Measurements from ENCODE around the gene DCAF4. TPM values are rescaled to one million over a fixed set of nuclear protein-coding genes. Genes with fewer than 3 reads are reported as not detected.

Gene DCAF4
- polyA plus RNA-seq, 1 experiment: 29.2 TPM

- POLR2A ChIA-PET: no interaction called here
- peaks cover 2% of the 10 kb centered on the region; the same call in 1 of the 2 replicates for H3K27me3 ChIP-seq (ENCODE audit: control insufficient read depth, insufficient read depth, low read length)
- no peak for DNase-seq (ENCODE audit: low read depth)
- H3K36me3 ChIP-seq (ENCODE audit: control insufficient read depth, insufficient read depth, low read length): no peaks in the 10 kb centered on the region
- H3K4me3 ChIP-seq (ENCODE audit: low read depth, low read length): no peak overlapping the region
- TF ChIP-seq, protein P1, sequence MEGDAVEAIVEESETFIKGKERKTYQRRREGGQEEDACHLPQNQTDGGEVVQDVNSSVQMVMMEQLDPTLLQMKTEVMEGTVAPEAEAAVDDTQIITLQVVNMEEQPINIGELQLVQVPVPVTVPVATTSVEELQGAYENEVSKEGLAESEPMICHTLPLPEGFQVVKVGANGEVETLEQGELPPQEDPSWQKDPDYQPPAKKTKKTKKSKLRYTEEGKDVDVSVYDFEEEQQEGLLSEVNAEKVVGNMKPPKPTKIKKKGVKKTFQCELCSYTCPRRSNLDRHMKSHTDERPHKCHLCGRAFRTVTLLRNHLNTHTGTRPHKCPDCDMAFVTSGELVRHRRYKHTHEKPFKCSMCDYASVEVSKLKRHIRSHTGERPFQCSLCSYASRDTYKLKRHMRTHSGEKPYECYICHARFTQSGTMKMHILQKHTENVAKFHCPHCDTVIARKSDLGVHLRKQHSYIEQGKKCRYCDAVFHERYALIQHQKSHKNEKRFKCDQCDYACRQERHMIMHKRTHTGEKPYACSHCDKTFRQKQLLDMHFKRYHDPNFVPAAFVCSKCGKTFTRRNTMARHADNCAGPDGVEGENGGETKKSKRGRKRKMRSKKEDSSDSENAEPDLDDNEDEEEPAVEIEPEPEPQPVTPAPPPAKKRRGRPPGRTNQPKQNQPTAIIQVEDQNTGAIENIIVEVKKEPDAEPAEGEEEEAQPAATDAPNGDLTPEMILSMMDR (IDR thresholded peaks at IDR 0.05; ENCODE audit: insufficient read depth, low read depth, low read length): no peak
- CTCF ChIA-PET: interaction anchor here (0.6 to 1.8 kb wide), 6 partner anchors 9 to 404 kb away, joined by 3 to 8 read pairs (median 4); no protein-coding TSS in a partner anchor
Observed at GRCh38 chr14:72917094-72917802, 9.0 kb upstream of the DCAF4 start.

GRCh38 chr14:72920008-72920407 is 6.3 kb upstream of the DCAF4 start:
- TF ChIP-seq, protein P1 (IDR thresholded peaks at IDR 0.05; ENCODE audit: insufficient read depth, low read depth, low read length): no peak
- ChIA-PET POLR2A (no interaction called here), CTCF (interaction anchor here (1.8 kb wide), 1 partner anchor 405 kb away, joined by 5 read pairs; no protein-coding TSS in a partner anchor)
- Histone ChIP-seq H3K27me3 (ENCODE audit: control insufficient read depth, insufficient read depth, low read length) (peaks cover 2% of the 10 kb centered on the region; the same call in 1 of the 2 replicates), H3K4me3 (ENCODE audit: low read depth, low read length) (no peak overlapping the region), H3K36me3 (ENCODE audit: control insufficient read depth, insufficient read depth, low read length) (no peaks in the 10 kb centered on the region)
- no peak for DNase-seq (ENCODE audit: low read depth)

DNA sequence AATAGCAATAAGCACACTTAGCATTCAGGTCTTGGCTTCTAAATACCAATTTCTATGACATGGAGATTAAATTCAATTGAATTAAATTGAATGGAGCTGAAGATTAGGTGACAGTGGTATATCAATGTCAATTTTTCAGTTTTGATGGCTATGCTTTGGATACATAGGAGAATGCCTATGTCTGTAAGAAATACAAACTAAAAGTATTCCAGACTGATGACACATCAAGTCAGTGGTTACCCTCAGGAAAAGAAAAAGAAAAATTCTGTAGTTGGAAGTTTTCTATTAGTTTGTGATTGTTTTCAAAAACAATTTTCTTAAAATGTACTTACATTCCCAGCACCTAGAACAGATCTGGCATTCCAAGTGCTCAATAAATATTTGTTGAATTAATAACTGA is 4.9 kb upstream of the DCAF4 start:
- POLR2A ChIA-PET: no interaction called here
- H3K4me3 ChIP-seq (ENCODE audit: low read depth, low read length): no peak overlapping the region
- DNase-seq (ENCODE audit: low read depth): no peak
- TF ChIP-seq, protein P1 (IDR thresholded peaks at IDR 0.05; ENCODE audit: insufficient read depth, low read depth, low read length): no peak
- CTCF ChIA-PET: interaction anchor here (1.3 to 1.8 kb wide), 2 partner anchors 405 to 406 kb away, joined by 3 to 5 read pairs; no protein-coding TSS in a partner anchor
- peaks cover 2% of the 10 kb centered on the region; the same call in 1 of the 2 replicates for H3K27me3 ChIP-seq (ENCODE audit: control insufficient read depth, insufficient read depth, low read length)
- no peaks in the 10 kb centered on the region for H3K36me3 ChIP-seq (ENCODE audit: control insufficient read depth, insufficient read depth, low read length)

- POLR2A ChIA-PET: no interaction called here
- no peaks in the 10 kb centered on the region for H3K36me3 ChIP-seq (ENCODE audit: control insufficient read depth, insufficient read depth, low read length)
- no peaks in the 10 kb centered on the region for H3K27me3 ChIP-seq (ENCODE audit: control insufficient read depth, insufficient read depth, low read length)
- no peak for DNase-seq (ENCODE audit: low read depth)
- H3K4me3 ChIP-seq (ENCODE audit: low read depth, low read length): no peak overlapping the region
- TF ChIP-seq, protein P1 (IDR thresholded peaks at IDR 0.05; ENCODE audit: insufficient read depth, low read depth, low read length): no peak
- CTCF ChIA-PET: interaction anchor here (4.0 kb wide), 1 partner anchor 410 kb away, joined by 21 read pairs; no protein-coding TSS in a partner anchor
Observed at GRCh38 chr14:72924337-72924736, 1.9 kb upstream of the DCAF4 start.

DNA sequence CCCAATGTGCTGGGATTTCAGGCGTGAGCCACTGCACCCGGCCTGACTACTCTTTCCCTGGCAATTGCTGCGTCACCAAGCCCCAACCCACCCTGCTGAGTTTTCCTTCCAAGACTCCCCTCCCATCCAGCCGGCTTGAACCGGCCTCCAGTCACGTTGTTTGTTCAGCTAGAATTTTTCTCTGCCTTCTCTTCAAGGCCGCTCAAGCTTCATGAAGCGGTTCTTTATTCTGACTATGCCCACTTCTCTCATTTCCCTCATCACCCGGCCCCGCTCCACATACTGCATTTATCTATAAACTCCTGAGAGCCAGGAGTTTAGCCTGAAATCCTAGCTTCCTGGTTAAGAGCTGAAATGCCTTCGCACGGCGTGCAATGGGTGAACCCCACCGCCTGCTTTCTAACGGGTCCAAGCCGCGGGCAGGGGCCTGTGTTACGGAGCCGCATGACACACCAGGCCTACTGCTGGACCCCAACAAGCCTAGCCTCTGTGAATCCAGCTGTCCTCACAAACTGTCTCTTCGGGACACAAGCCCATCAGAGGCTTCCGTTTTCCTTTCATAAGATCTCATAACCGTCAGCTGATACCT is 999 bp upstream of the DCAF4 start:
- ChIA-PET CTCF (interaction anchor here (1.2 to 4.0 kb wide), 2 partner anchors 31 to 411 kb away, joined by 3 to 21 read pairs; partner anchors contain the start of gene DPF3), POLR2A (no interaction called here)
- no peaks in the 10 kb centered on the region for H3K27me3 ChIP-seq (ENCODE audit: control insufficient read depth, insufficient read depth, low read length)
- TF ChIP-seq, protein P1 (IDR thresholded peaks at IDR 0.05; ENCODE audit: insufficient read depth, low read depth, low read length): no peak
- no peak for DNase-seq (ENCODE audit: low read depth)
- no peaks in the 10 kb centered on the region for H3K36me3 ChIP-seq (ENCODE audit: control insufficient read depth, insufficient read depth, low read length)
- no peak overlapping the region; the same call in 1 of the 2 replicates for H3K4me3 ChIP-seq (ENCODE audit: low read depth, low read length)

Data from BJ (cell line).